Bronchial epithelial cell (primary cell): ENCODE results near the gene COPG1. TPM values are rescaled to one million over a fixed set of nuclear protein-coding genes. Genes with fewer than 3 reads are reported as not detected.

ENCODE experiments used
- DNase-seq: peaks from one replicate; pipeline ENCODE4 v3.0.0-alpha.2; 2010; ENCODE audit warnings: low read depth
- FAIRE-seq: peaks from 2 replicates; lab custom pipeline; 2011; peaks lifted over from hg19 to GRCh38; lab: Jason Lieb, UNC
- H3K27me3 ChIP-seq: 2 replicates; pipeline ENCODE4 v1.5.1; 2011; ENCODE audit warnings: low read length; ENCODE audit not compliant: control insufficient read depth, insufficient read depth
- H3K36me3 ChIP-seq: 2 replicates; pipeline ENCODE4 v1.5.1; 2011; ENCODE audit warnings: low read length; ENCODE audit not compliant: control insufficient read depth, insufficient read depth
- H3K4me3 ChIP-seq: 2 replicates; pipeline ENCODE4 v1.5.1; 2011; ENCODE audit warnings: mild to moderate bottlenecking, low read depth, low read length, control low read depth
- CTCF ChIP-seq: IDR thresholded peaks from 2 replicates; pipeline ENCODE4 v1.5.1; 2011; ENCODE audit warnings: mild to moderate bottlenecking, moderate library complexity, low read length, control low read depth, inconsistent platforms; ENCODE audit not compliant: insufficient read depth, severe bottlenecking
- total RNA-seq: library from RNA; depleted of rRNA; stranded (reverse); fragments of >200 nt; gene quantifications from 2 replicates; pipeline ENCODE4 v1.2.1, GENCODE V29; 2014

Gene COPG1
- total RNA-seq, 1 donor from 2014 or later: 165 TPM

GRCh38 chr3:129321887-129322286 lies 72.5 kb downstream of the COPG1 start:
- FAIRE-seq (peak; percentile 94), DNase-seq (no peak)
- no peaks in the 10 kb centered on the region for H3K27me3 ChIP-seq
- no peak overlapping the region for H3K4me3 ChIP-seq
- TF ChIP-seq CTCF: no peak
- no peaks in the 10 kb centered on the region for H3K36me3 ChIP-seq

GRCh38 chr3:129323651-129324294 lies 74.4 kb downstream of the COPG1 start:
- DNase-seq: no peak
- Histone ChIP-seq H3K36me3 (no peaks in the 10 kb centered on the region), H3K4me3 (no peak overlapping the region), H3K27me3 (no peaks in the 10 kb centered on the region)
- no peak for FAIRE-seq
- peak; percentile 17 for TF ChIP-seq CTCF

- no peak for DNase-seq
- H3K27me3 ChIP-seq: no peaks in the 10 kb centered on the region
- no peaks in the 10 kb centered on the region for H3K36me3 ChIP-seq
- FAIRE-seq: no peak
- TF ChIP-seq CTCF: no peak
- no peak overlapping the region for H3K4me3 ChIP-seq
Observed at GRCh38 chr3:129324855-129325254, 75.4 kb downstream of the COPG1 start.

- no peaks in the 10 kb centered on the region for H3K27me3 ChIP-seq
- H3K36me3 ChIP-seq: no peaks in the 10 kb centered on the region
- H3K4me3 ChIP-seq: no peak overlapping the region
- TF ChIP-seq CTCF: no peak
- no peak for FAIRE-seq
- DNase-seq: no peak
Observed at GRCh38 chr3:129325383-129325782, 76.0 kb downstream of the COPG1 start.

- Histone ChIP-seq H3K36me3 (no peaks in the 10 kb centered on the region), H3K4me3 (no peak overlapping the region), H3K27me3 (no peaks in the 10 kb centered on the region)
- FAIRE-seq: no peak
- no peak for DNase-seq
- TF ChIP-seq CTCF: no peak
Observed at GRCh38 chr3:129326138-129326537, 76.7 kb downstream of the COPG1 start.

GRCh38 chr3:129326595-129326994 lies 77.2 kb downstream of the COPG1 start:
- no peak for FAIRE-seq

More at GRCh38 chr3:129326595-129326994, 77.2 kb downstream of the COPG1 start:
- no peak for DNase-seq
- no peaks in the 10 kb centered on the region for H3K36me3 ChIP-seq
- H3K4me3 ChIP-seq: no peak overlapping the region
- TF ChIP-seq CTCF: no peak
- peaks cover 1% of the 10 kb centered on the region for H3K27me3 ChIP-seq
